Mesothelial cell of epicardium (in vitro differentiated cells): ENCODE measurements around the gene RAB3C. TPM values are rescaled to one million over a fixed set of nuclear protein-coding genes. Genes with fewer than 3 reads are reported as not detected.

Experiments
- DNase-seq, 2 experiments: peaks; one replicate each; pipeline ENCODE4 v3.0.0; 2021; ENCODE audit warnings: low spot score in 2 of 2; ENCODE audit not compliant: unreplicated experiment in 2 of 2
- H3K27ac Mint-ChIP-seq: 2 replicates; pipeline ENCODE4 v1.8.0; 2021; ENCODE audit warnings: mixed read lengths
- H3K27me3 Mint-ChIP-seq: 2 replicates; pipeline ENCODE4 v1.8.0; 2021; ENCODE audit warnings: low read depth, mixed read lengths
- H3K36me3 Mint-ChIP-seq: 2 replicates; pipeline ENCODE4 v1.8.0; 2021; ENCODE audit warnings: mixed read lengths
- H3K4me1 Mint-ChIP-seq: 2 replicates; pipeline ENCODE4 v1.8.0; 2021; ENCODE audit warnings: mixed read lengths
- H3K4me3 Mint-ChIP-seq: 2 replicates; pipeline ENCODE4 v1.8.0; 2021; ENCODE audit warnings: mild to moderate bottlenecking, moderate library complexity, mixed read lengths
- H3K9me3 Mint-ChIP-seq: 2 replicates; pipeline ENCODE4 v1.8.0; 2021; ENCODE audit warnings: mixed read lengths
- total RNA-seq: library from RNA; stranded (reverse); gene quantifications from 3 replicates; pipeline ENCODE4 v1.2.1, GENCODE V29; 2021
- TF ChIP-seq, protein P1 (sequence below): fragments of 200-600 bp; sonication (generic); IDR thresholded peaks from one replicate; pipeline ENCODE4 v1.5.0; 2021; ENCODE audit warnings: antibody characterized with exemption; ENCODE audit not compliant: unreplicated experiment

Gene RAB3C
- total RNA-seq, 1 donor from 2014 or later: 1.2 TPM

DNA sequence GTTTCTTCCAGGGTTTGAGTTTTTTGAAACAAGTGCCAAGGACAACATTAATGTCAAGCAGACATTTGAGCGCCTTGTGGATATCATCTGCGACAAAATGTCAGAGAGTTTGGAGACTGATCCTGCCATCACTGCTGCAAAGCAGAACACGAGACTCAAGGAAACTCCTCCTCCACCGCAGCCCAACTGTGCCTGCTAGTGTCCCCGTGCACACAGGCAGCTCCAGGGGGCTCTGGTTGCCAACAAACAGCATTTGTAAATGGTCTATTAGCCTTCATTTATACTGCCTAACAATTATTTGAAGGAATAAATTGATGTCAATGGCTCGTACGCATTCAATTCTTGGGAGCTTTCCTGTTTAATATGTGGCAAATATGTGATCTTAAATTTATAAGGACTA lies 268.3 kb downstream of the RAB3C start:
- no peak overlapping the region for H3K4me3 Mint-ChIP-seq
- H3K27ac Mint-ChIP-seq: no peak overlapping the region
- no peak for DNase-seq
- no peaks in the 10 kb centered on the region for H3K9me3 Mint-ChIP-seq
- no peaks in the 10 kb centered on the region for H3K36me3 Mint-ChIP-seq
- H3K27me3 Mint-ChIP-seq: peaks cover 3% of the 10 kb centered on the region
- TF ChIP-seq, protein P1, sequence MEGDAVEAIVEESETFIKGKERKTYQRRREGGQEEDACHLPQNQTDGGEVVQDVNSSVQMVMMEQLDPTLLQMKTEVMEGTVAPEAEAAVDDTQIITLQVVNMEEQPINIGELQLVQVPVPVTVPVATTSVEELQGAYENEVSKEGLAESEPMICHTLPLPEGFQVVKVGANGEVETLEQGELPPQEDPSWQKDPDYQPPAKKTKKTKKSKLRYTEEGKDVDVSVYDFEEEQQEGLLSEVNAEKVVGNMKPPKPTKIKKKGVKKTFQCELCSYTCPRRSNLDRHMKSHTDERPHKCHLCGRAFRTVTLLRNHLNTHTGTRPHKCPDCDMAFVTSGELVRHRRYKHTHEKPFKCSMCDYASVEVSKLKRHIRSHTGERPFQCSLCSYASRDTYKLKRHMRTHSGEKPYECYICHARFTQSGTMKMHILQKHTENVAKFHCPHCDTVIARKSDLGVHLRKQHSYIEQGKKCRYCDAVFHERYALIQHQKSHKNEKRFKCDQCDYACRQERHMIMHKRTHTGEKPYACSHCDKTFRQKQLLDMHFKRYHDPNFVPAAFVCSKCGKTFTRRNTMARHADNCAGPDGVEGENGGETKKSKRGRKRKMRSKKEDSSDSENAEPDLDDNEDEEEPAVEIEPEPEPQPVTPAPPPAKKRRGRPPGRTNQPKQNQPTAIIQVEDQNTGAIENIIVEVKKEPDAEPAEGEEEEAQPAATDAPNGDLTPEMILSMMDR: no peak
- peaks cover 55% of the 10 kb centered on the region for H3K4me1 Mint-ChIP-seq

DNA sequence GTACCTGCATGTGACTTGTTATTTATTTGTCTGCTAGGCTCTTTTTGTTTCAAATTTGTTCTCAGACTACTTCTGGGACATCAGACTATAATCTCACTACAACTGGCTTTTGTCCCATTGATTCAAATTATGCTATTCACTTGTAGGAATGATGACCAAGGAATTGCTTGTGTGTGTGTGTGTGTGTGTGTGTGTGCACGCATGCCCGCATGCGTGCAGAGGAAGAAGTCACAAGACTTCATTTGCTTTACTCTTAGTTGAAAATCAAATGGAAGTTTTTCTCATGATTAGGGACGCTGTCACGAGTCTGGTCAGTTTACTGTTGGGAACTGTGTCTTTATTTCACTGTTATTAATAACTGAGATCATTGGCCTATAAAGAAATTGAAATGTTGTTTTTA lies 268.7 kb downstream of the RAB3C start:
- no peak for DNase-seq
- Mint-ChIP-seq H3K27me3 (peaks cover 3% of the 10 kb centered on the region), H3K4me1 (peaks cover 58% of the 10 kb centered on the region), H3K36me3 (no peaks in the 10 kb centered on the region), H3K9me3 (no peaks in the 10 kb centered on the region), H3K27ac (no peak overlapping the region), H3K4me3 (no peak overlapping the region)
- TF ChIP-seq, protein P1: no peak

DNA sequence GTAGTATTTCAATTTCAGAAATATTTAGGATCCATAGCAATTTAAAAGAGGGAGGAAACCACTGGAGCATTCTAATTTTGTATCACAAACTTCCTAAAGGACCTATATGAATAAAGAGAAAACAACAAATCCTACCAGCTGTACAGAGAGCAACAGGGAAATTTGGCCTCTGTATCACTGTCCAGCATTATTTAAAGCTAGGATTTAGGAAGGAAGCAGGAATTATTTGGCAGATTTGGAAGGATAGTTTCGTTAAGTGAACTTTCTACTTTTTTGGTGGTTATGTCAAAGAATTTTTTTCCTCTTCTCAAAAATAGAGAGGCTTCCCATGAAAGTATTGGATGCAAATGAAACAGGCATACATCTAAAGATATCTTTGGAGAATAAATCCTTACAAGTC lies 269.7 kb downstream of the RAB3C start:
- H3K4me3 Mint-ChIP-seq: no peak overlapping the region

DNA sequence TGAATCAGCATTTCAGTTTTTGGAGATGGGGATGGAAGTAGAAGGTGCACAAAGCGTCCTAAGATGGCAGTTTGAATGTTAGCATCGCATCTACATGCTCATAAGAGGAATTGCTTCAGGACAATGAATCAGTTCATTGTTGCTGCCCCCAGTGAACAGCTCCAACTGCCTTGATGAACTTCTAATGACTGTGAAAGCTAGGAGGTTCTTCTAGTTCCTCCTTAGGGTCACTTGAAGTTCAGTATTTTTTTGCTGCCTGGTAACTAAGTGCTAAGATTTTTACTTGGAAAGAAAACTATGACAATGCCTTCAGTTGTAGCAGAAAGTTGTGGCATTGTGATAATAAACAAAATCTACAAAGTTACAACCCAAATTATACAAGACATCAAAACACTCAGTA lies 271.6 kb downstream of the RAB3C start:
- Mint-ChIP-seq H3K27me3 (peaks cover 3% of the 10 kb centered on the region), H3K4me1 (peaks cover 53% of the 10 kb centered on the region), H3K9me3 (no peaks in the 10 kb centered on the region), H3K27ac (no peak overlapping the region), H3K36me3 (no peaks in the 10 kb centered on the region), H3K4me3 (no peak overlapping the region)
- TF ChIP-seq, protein P1: no peak
- DNase-seq: no peak

More for the DNA sequence above, 269.7 kb downstream of the RAB3C start:
- no peaks in the 10 kb centered on the region for H3K36me3 Mint-ChIP-seq
- DNase-seq: no peak
- TF ChIP-seq, protein P1: no peak
- peak overlapping the region; percentile 52 for H3K27ac Mint-ChIP-seq
- peaks cover 3% of the 10 kb centered on the region for H3K27me3 Mint-ChIP-seq
- H3K4me1 Mint-ChIP-seq: peaks cover 58% of the 10 kb centered on the region
- no peaks in the 10 kb centered on the region for H3K9me3 Mint-ChIP-seq

DNA sequence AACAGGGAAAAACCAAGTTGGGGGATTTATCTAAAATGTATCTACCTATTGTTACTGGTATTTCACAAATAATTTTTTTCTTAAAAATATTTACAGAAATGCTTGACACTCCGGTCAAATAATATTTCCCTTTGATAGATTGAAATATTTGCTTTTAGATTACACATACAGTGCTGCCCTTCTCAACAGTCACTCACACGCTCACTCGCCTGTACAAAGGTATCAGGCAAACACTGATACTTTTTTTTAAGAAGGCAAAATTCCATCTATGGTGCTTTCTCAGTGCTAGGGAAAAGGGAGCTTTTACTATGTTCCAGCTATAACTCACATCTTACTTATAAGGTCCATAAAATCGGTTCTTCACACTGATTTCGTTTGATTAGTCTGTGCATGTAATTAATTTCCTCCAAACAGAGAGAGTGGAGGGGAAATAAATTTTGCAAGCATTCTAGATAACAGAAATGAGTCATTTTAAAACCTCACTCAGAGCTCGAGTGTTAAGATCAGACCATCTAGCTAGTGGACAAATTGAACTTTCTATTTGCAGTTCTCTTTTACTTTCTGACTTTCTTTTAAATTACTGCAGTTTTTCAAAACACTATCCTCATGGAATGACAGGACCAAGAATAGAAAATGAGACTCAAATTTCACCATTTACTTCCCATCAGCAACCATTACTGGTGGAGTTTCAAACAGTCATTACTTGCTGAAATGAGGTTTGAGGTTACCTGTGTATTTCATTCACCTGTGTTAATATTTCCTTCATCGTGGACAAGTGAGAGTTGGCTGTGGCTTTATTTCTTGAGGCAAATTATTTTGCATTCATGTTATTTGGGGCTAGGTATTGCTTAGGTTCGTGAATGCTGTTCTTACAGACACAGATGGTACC lies 273.2 kb downstream of the RAB3C start:
- no peaks in the 10 kb centered on the region for H3K9me3 Mint-ChIP-seq
- peaks cover 3% of the 10 kb centered on the region for H3K27me3 Mint-ChIP-seq
- no peaks in the 10 kb centered on the region for H3K36me3 Mint-ChIP-seq
- H3K4me3 Mint-ChIP-seq: no peak overlapping the region
- H3K27ac Mint-ChIP-seq: no peak overlapping the region
- H3K4me1 Mint-ChIP-seq: peaks cover 38% of the 10 kb centered on the region
- TF ChIP-seq, protein P1: no peak
- no peak for DNase-seq
